SU-DHL-6 (cell line): ENCODE results near the gene SUPT3H.

Experiments used
- EZH2phosphoT487 ChIP-seq: fragments of 200-600 bp; sonication (generic), shearing (Covaris generic); conservative IDR thresholded peaks from 2 replicates; pipeline ENCODE4 v1.6.1; 2018; ENCODE audit warnings: mild to moderate bottlenecking, antibody characterized with exemption, low read length, moderate library complexity, mixed read lengths
- TF ChIP-seq, protein P1 (sequence below): fragments of 200-600 bp; sonication (generic); IDR thresholded peaks from one replicate; pipeline ENCODE4 v1.5.1; 2017; ENCODE audit warnings: antibody characterized with exemption, mild to moderate bottlenecking, low read length, moderate library complexity; ENCODE audit not compliant: insufficient read depth, poor library complexity, severe bottlenecking

DNA sequence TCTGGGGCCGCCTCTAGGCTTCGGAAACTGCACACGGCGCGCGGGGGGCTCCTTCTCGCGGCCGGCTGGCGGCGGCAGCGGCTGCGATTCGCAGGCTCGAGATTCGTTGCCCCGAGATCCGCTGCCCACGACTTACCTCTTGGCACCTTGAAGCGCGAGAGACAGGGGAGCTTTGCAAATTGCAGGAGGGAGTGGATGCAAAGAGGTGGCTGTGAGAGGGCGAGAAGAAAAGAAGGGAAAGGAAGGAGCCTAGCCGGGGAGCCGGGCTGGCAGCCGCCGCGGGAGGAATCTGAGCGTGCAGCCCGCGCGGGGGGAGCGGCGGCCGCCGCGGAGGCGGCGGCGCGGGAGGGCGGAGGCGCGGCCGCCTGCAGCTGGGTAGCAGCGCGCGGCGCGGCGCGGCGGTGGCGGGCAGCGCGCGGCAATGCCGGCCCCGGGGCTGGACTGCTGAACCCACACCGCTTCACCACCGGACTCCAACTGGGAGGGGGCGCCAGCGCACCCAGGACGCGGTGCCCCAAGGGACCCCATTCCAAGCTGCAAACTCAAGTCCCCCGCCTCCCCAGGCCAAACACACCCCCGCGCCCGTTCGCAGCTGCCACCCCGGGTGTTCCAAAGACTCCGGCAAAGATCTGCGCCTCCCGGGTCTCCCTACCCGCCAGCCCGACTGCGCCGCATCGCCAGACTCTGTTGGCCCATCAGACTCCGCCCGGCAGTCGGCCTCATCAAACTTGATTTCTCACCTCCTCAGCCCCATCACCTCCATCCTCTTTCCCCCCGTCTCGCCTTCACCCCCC, 44.2 kb upstream of the SUPT3H start:
- TF ChIP-seq, protein P1, sequence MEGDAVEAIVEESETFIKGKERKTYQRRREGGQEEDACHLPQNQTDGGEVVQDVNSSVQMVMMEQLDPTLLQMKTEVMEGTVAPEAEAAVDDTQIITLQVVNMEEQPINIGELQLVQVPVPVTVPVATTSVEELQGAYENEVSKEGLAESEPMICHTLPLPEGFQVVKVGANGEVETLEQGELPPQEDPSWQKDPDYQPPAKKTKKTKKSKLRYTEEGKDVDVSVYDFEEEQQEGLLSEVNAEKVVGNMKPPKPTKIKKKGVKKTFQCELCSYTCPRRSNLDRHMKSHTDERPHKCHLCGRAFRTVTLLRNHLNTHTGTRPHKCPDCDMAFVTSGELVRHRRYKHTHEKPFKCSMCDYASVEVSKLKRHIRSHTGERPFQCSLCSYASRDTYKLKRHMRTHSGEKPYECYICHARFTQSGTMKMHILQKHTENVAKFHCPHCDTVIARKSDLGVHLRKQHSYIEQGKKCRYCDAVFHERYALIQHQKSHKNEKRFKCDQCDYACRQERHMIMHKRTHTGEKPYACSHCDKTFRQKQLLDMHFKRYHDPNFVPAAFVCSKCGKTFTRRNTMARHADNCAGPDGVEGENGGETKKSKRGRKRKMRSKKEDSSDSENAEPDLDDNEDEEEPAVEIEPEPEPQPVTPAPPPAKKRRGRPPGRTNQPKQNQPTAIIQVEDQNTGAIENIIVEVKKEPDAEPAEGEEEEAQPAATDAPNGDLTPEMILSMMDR, result peak; percentile 24
- no peak for TF ChIP-seq EZH2phosphoT487
